NT2/D1 (cell line): ENCODE data around the gene CENPL.

Source experiments
- SUZ12 ChIP-seq: IDR thresholded peaks from 2 replicates; pipeline ENCODE4 v1.6.1; 2011; ENCODE audit not compliant: insufficient read length, insufficient read depth; ENCODE audit errors: extremely low read depth
- YY1 ChIP-seq: IDR thresholded peaks from 2 replicates; pipeline ENCODE4 v1.6.1; 2011; ENCODE audit not compliant: insufficient read length, insufficient read depth
- ZNF274 ChIP-seq: IDR thresholded peaks from 2 replicates; pipeline ENCODE4 v1.6.1; 2011; ENCODE audit warnings: mild to moderate bottlenecking, low read depth, low read length

- TF ChIP-seq SUZ12 (no peak), ZNF274 (no peak), YY1 (no peak)
Measured at GRCh38 chr1:173802961-173803360, 21.7 kb downstream of the CENPL start.
